RPMI7951 (cell line): ENCODE results near the gene LETM1. TPM values are rescaled to one million over a fixed set of nuclear protein-coding genes. Genes with fewer than 3 reads are reported as not detected.

Experiments
- DNase-seq: peaks from one replicate; pipeline ENCODE4 v3.0.0-alpha.2; 2012; ENCODE audit warnings: low read depth
- total RNA-seq: library from RNA; depleted of rRNA; stranded (reverse); fragments of >200 nt; shearing (Covaris generic); gene quantifications from 2 replicates; pipeline ENCODE4 v1.2.3, GENCODE V29; 2014; rRNA removed

The LETM1 gene
- total RNA-seq, 1 experiment from 2014 or later, result 14.9 TPM

- no peak for DNase-seq
These were observed 92.8 kb downstream of the LETM1 start for GRCh38 chr4:1763070-1763549.

- DNase-seq, result no peak
These were observed 93.5 kb downstream of the LETM1 start for GRCh38 chr4:1762264-1763010.

Other genes starting within 250 kb of the LETM1 start
- 0.78 and 1.1 TPM in 2 replicates for gene FAM53A, start 171.8 kb downstream of the LETM1 start, total RNA-seq
- 93.0 and 96.8 TPM in 2 replicates for gene SLBP, start 143.8 kb downstream of the LETM1 start, total RNA-seq
- gene TMEM129, start 134.8 kb downstream of the LETM1 start, total RNA-seq, result 8.2 and 17.5 TPM in 2 replicates
- 23.9 and 25.3 TPM in 2 replicates for gene TACC3, start 134.6 kb downstream of the LETM1 start, total RNA-seq
- gene FGFR3, start 62.9 kb downstream of the LETM1 start, total RNA-seq, result 0.20 TPM in 1 of 2 replicates, not detected in the other
- gene NSD2, start 15.2 kb upstream of the LETM1 start, total RNA-seq, result 44.8 and 45.1 TPM in 2 replicates
- 12.3 and 12.5 TPM in 2 replicates for gene NELFA, start 152.8 kb upstream of the LETM1 start, total RNA-seq
- 0.10 TPM in 1 of 2 replicates, not detected in the other for gene NAT8L, start 203.2 kb upstream of the LETM1 start, total RNA-seq